A172 (cell line): Measurements from ENCODE around the gene CLASP2. TPM values are rescaled to one million over a fixed set of nuclear protein-coding genes. Genes with fewer than 3 reads are reported as not detected.
"Not testable (repeated sequence)": the region's sequence is repeated elsewhere in the genome, so short reads cannot be mapped to it uniquely, and the experiment has no call there.

Experiments used
- DNase-seq: peaks from one replicate; pipeline ENCODE4 v3.0.0-alpha.2; 2015; ENCODE audit warnings: low spot score
- total RNA-seq: library from RNA; depleted of rRNA; stranded (reverse); fragments of >200 nt; shearing (Covaris generic); gene quantifications from 2 replicates; pipeline ENCODE4 v1.2.3, GENCODE V29; 2014; rRNA removed

CLASP2 gene
- 40.6 and 88.5 TPM in 2 replicates for total RNA-seq

DNA sequence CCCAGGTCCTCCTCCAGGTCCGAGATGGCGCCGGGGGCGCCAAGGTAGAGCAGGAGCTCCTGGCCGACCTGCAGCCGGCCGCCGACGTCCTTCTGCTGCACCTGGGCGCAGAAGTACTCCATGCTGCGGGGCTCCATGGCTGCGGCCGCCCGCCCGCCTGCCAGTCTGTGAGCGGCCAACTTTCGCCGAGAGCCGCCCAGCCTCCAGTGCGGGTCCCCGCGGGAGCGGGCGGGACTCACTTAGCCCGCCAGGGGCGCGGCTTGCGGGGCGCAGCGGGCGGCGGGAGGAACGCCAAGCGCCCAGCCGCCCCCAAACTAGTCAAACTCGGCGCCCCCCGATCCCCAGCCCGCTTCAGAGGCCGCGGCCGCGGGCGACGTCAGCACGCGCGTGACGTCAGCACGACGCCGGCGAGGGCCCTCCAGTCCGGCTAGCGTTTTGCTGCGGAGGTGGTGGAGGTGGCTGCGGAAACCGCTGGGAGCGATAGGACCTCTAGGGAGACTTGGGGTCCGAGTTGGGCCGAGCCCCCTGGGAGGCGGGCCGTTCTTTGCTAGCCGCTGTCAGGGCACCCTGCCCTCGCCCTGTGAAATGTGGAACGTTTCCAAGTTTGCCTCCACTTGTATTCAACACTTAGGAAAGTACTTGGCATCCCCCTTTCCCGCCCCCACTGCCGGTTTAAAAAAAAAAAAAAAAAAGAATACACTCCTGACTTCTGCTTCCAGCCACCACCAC, at the start of gene CLASP2:
Gene CLASP2 (minus strand): TSS at position 389 of the 729 bp plus-strand sequence. CDS start 252 bp downstream, at position 137.
- peak; percentile 80 for DNase-seq

DNA sequence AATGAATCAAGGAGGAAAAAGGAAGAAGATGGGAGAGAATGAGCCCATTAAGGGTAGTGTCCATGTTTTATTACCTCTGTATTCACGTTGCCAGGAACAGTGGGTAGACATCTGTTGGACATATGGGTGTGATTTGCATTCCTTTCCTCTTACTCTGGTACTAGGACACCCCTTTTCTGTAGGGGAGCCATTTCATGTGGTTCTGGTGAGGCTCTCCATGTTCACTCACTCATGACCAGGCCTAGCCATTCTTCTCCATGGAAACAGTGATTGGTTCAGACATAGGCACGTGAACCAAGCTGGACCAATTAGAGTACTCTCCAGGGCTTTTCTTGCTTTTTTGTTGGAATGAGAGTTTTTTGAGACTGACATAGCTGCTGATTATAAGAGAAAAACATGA, 40.8 kb upstream of the CLASP2 start:
- peak; percentile 22 for DNase-seq

DNA sequence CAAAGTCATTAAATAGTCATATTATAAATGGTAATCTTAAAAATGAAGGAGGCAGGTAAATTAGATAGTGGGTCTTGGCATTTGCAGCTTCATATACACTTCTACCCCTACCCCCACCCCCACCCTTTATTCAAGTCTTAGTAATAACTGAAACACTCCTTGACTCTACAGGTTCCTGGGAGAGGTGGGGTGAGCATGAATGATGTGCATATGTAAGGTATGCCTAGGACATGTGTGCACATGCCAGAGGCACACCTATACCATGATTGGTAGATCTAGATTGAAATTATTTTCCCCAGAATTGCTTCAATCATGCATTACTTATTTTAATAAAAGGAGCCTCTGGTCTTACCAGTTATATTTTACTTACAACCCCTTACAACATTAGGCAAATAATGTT, 40.2 kb upstream of the CLASP2 start:
- no peak for DNase-seq

DNA sequence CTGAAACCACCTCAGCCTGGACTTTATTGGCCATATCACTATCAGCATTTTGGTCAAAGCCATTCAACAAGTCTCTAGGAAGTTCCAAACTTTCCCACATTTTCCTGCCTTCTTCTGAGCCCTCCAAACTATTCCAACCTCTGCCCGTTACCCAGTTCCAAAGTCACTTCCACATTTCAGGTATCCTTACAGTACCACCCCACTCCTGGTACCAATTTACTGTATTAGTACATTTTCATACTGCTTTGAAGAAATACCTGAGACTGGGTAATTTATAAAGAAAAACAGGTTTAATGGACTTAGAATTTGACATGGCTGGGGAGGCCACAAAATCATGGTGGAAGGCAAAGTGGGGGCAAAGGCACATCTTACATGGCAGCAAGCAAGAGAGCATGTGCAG, 36.3 kb upstream of the CLASP2 start:
- DNase-seq, result not testable (repeated sequence)

DNA sequence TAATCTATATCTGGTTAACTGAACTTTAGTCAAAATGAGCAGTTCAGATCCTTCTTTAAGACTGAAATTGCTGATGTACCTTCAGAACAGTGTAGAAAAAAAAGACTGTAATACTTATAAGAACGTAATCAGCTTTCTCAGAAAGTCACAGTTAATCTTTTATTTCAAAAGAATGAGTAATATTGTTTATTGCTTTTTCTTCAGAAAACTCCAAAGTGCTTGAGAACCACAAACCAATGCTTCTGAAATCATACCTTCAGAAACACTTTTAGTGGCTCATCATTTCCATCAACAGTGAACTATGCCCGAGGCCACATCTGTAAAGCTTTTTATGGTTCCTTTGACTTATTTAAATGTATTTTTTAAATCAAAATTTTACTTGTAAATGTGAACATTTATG, 33.3 kb upstream of the CLASP2 start:
- no peak for DNase-seq

DNA sequence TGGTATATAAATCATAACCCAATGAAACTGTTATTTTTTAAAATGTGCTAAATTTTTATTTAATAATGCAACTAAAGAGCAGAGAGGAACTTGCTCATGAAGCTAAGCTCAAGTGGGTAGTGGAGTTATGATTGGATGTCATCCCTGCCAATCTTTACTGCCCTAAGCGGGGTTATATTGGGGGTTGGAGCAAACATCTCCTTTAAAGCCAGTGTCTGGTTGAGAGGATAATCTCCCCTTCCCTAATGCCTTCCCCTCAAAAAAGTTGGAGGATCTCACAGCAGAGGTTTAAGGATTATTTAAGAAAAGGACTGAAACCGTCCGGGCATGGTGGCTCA, 32.1 kb upstream of the CLASP2 start:
- DNase-seq, result no peak

DNA sequence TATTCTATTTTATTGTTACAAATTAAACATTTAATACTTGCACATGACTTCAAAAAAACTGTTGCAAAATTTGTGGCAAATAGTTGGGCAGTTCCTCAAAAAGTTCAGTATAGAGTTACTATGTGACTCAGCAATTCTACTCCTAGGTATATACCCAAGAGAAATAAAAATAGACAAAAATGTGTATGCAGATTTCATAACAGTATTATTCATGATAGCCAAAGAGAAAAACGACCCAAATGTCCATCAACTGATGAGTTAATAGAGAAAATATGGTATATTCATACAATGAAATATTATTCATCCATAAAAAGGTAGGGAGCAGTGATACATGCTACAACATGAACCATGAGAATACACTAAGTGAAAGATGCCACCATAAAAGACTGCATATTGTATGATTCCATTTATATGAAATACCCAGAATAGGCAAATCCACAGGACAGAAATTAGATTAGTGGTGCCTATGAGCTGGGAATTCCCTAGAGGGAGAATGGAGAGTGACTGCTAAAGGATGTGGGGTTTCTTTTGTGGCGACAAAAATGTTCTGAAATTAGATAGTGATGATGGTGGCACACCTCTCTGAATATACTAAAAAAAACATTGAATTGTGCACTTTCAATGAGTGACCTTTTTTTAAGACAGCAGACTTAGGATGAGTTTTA, 31.6 kb upstream of the CLASP2 start:
- no peak for DNase-seq

DNA sequence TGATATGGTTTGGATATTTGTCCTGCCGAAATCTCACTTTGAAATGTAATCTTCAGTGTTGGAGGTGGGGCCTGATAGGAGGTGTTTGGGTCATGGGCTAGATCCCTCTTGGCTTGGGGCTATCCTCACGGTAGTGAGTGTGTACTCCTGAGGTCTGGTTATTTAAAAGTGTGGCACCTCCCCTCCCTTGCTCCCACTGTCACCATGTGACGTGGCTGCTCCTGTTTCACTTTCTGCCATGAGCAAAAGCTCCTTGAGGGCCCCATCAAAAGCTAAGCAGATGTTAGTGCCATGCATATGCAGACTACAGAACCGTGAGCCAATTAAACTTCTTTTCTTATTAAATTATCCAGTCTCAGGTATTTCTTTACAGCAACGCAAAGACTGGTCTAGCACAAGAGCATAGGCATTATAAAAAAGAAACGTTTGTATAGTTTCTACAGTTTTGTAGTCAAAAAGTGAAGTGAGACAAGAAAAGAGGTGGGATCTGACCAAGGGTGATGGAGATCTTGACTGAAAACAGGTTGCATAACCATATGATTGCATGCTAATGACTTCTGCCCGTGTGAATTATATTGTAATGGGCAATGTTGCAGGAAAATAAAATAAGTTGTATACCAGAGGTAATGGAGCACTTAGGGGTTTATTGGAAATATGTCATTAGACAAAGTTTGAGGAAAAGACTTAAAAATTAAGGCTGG, 28.5 kb upstream of the CLASP2 start:
- no peak for DNase-seq

DNA sequence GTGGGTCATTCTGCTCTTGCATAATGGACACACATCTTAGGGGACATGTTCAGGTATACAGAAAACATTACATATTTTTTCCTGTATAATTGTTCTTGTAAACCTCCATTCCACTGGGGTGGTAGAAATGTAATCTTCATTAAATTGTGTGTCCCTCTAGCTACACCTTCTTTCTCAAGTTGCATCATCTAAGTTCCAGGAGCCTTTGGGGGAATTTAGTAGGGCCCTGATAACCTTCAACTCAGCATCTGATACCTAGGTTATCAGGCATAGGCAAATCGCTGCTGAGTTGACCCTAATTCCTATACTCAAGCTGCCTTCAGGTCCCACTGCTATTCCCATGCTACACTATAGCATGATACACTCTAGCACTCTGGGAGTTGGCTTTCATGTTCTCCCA, 19.1 kb upstream of the CLASP2 start:
- DNase-seq, result no peak

DNA sequence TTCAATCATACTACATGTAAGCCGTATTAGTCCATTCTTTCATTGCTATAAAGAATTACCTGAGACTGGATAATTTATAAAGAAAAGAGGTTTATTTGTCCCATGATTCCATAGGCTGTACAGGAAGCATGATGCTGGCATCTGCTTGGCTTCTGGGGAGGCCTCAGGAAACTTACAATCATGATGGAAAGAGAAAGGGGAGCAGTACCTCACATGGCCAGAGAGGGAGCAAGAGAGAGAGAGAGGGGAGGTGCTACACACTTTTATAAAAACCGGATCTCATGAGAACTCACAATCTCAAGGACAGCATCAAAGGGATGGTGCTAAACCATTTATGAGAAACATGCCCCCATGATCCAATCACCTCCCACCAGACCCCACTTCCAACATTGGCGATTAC, 14.3 kb upstream of the CLASP2 start:
- DNase-seq, result peak; percentile 8

DNA sequence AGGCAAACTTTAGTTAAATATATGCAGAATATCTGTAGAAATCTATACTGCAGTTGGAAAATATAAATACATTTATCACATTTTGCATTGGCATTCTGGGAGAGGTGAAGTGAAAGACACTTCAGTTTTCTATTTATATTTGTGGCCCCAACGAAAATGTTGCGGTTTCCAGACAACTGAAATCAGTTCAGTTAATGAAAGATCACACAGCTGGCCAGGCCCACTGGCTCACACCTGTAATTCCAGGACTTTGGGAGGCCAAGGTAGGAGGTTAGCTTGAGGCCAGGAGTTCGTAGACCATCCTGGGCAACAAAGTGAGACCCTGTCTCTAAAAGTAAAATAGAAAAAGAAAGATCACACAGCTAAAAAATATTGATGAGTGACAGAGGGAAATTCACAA, 11.9 kb upstream of the CLASP2 start:
- no peak for DNase-seq

DNA sequence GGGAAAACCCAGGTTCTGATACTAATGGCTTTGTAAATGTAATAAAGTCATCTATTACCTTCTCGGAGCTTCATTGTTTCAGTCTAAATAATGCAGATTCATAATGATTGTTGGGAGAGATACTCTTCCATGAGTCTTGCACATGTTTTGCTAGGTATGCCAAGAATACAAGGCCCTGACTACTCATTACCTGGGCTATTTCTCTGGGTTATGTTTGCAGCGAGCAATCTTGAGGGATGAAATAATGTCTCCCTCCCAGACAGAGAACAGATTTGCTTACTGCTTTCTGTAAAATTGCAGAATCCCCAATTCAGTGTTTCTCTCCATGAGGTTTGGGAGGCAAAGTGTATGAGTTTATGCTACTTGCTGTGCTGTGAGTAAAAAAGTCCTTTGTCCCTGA, 6.2 kb upstream of the CLASP2 start:
- no peak for DNase-seq

DNA sequence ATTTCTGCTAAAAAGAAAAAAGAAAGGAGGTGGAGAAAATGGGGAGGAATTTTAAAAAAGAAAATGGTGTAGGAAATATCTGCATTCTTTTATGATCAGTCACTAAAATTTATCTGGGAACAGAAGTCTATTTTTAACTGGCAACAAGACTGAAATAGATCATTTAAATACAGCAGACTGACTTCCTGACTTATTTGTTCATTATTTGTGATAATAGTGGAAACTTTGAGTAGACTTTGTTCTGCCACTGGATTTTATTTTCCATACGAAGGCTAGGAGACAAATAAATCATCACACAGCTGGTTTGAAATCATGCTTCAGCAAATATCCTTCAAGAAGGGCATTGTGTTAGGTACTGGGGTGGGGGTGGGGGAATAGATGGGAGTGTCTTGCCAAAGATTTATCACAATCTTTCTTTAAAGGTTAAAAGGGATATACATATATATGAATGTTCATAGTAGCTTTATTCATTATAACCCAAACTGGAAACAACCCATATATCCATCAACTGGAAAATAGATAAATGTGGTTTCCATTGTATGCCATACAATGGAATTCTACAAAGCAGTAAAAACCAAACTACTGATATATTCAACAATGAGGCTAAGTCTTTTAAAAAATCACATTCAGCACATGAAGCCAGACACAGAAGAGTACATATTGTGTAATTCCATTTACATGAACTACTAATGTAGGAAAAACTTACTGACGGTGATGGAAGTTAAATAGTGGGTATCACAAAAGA, 4.7 kb upstream of the CLASP2 start:
- peak; percentile 21 for DNase-seq

DNA sequence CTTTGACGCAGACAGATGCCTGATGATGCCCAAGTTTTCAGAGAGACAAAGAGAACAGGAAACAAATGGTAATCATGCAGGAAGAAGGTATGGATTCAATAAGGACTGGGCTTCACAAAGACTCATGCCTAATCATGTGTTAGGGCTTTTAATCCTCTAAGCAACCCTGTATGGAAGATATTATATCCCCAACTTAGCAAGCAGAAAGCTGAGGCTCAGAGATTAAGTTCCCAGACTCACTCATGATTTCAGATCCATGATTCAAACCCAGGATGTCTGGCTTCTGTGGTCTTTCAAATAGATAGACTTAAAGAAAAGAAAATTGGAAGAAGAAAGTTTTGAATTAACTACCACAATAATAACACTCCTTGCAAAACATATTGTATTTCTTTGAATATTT, 4.1 kb upstream of the CLASP2 start:
- no peak for DNase-seq

DNA sequence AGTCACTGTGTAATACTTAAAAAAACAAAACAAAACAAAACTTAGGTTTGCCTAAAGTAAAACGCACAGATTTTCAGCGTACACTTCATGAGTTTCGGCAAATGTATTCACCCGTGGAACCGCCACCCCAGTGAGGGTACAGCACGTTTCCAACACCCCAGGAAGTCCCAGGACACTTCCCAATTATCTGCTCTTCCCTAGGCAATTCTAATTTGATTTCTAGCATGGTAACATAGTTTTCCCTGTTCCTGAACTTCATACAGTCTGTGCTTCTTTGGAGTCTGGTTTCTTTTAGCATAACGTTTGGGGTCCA, 497 bp upstream of the CLASP2 start:
- no peak for DNase-seq

DNA sequence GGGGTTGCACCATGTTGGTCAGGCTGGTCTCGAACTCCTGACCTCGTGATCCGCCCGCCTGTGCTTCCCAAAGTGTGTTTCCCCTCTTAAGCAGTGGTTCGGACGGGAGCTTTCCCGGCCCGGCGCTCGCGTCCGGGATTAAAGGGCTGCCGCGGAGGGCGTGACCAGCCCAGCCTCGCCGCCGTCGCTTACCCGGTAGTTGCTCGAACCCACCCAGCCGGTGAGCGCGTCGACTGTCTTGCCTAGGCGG, 513 bp downstream of the CLASP2 start:
- peak; percentile 55 for DNase-seq

DNA sequence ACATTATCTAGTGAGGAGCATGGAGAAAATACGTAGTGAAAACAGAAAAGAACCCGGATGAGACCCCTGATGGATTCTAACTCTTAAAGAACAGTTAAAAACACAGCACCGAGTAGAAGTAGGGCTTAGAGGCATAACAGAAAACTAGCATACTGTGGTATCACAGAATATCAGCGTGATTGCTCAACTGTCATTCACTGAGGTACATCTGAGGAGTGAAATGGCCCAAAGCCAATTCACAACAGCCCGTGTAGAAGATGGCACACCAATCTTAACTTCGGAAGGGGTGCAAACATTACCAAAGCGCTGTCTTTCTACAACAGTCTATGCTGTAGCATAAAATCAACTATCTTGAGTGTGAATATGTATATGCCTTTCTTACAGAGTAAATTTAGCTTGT, 1.8 kb downstream of the CLASP2 start:
- no peak for DNase-seq

DNA sequence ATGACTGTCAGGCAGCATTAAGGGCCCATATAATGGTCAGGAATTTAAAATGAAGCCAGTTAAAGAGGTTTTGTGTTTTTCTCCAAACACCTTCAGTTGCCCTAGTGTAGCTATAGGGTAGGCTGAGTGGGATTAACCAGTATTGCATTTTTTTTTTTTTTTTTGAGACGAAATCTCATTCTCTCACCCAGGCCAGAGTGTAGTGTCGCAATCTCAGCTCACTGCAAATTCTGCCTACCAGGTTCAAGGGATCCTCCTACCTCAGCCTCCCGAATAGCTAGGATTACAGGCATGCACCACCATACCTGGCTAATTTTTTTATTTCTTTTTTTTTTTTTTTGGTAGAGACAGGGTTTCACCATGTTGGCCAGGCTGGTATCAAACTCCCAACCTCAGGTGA, 7.0 kb downstream of the CLASP2 start:
- DNase-seq, result no peak

DNA sequence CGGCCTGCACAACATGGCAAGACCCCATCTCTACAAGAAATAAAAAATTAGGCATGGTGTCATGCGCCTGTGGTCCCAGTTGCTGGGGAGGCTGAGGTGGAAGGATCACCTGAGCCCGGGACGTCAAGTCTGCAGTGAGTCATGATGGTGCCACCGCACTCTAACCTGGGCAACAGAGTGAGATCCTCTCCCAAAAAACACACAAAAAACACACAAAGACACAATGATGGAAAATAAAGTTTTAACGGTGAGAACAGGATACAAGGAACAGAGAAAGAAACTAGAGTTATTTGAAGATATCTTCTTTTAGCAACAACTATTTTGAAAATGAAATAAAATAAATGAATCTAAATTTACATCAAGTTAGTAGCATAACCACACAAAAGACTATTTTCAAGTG, 12.0 kb downstream of the CLASP2 start:
- DNase-seq, result no peak

DNA sequence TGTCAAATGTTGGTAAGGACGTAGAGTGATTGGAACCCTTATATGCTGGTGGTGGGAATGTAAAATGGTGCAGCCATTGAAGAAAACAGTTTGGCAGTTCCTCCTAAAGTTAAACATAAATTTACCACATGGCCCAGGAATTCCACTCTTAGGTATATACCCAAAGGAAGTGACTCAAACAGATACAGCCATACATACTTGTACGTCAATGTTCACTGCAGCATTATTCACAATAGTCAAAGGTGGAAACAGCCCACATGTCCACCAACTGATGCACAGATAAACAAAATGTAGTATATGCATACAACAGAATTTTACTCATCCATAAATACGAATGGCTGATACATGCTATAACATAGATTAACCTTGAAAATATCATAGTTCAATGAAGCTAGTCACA, 13.2 kb downstream of the CLASP2 start:
- no peak for DNase-seq

DNA sequence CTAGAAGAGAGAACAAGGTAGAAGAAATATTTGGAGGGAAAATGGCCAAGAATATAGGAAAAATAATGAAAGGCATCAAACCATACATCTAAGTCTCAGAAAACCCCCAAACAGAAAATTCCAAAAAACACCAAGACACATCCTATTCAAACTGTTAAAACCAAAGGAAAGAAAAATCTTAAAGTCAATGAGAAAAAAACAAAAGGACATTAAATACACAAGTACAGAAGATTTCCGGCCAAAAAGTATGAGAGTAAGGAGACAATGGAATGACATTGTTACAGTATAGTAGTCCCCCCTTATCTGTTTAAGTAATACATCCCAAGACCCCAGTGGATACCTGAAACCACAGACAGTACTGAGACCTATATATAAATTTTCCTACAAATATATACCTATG, 18.8 kb downstream of the CLASP2 start:
- DNase-seq, result no peak

DNA sequence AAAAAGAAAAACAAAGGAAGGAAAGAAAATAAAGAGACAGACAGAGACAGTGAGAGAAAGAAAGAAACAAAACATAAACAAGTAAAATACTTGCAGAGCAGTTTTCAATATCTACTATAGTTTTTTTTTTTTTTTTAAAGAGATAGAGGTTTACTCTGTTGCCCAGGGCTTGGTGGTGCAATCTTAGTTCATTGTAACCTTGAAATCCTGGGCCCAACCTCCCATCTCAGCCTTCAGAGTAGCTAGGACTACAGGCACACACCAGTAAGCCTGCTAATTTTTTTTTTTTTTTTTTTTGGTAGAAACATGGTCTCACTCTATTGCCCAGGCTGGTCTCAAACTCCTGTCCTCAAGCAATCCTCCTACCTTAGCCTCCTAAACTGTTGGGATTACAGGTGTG, 23.1 kb downstream of the CLASP2 start:
- no peak for DNase-seq

DNA sequence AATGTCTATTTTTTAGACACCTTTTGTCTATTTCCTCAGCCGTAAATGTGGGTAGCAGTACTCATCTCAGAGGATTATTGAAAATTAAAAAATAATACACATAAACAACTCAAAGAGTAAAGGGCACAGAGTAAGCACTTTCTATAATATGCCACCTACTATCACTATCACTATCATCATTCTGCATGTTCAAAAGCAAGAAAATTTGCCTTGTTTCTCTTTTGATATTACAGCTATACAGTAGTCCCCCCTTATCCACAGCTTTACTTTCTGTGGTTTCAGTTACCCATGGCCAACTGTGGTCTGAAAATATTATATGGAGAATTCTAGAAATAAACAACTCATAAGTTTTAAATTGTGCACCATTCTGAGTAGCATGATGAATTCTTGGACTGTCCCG, 27.7 kb downstream of the CLASP2 start:
- no peak for DNase-seq
